ENCODE measurements around the gene TSPOAP1.

DNA sequence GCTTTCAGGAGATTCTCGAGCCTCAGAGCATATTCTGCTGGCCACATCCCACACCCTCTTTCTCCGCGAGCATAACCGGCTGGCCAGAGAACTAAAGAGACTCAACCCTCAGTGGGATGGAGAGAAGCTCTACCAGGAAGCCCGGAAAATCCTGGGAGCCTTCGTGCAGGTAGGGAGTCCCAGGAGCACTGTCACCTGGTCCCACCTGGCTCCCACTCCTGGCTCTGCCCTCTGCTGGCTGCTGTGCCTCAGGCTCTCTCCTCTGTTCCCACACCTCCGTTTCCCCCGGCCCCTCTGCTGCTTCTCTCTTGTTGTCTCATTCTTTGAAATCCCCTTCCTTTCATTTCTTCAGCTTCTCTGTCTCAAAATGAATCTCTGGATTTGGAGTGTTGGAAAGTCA is 73.8 kb downstream of the TSPOAP1 start:
- peak; percentile 20; the same call in 1 of the 2 replicates for TF ChIP-seq CTCF (IDR thresholded peaks at IDR 0.05)
- no peak for TF ChIP-seq EZH2phosphoT487 (IDR thresholded peaks at IDR 0.05; ENCODE audit: borderline replicate concordance, low read depth)
- no peak for TF ChIP-seq EP300 (IDR thresholded peaks at IDR 0.05; ENCODE audit: borderline replicate concordance in 1 of 2, low read depth in 1 of 2, low read length in 1 of 2)
- no peak for TF ChIP-seq POLR2AphosphoS5 (IDR thresholded peaks at IDR 0.05; ENCODE audit: low read depth, low read length)

Data from SK-N-SH (cell line).